NAMALWA (cell line): ENCODE measurements around the gene GAL3ST2.
"Not testable (repeated sequence)": the region's sequence is repeated elsewhere in the genome, so short reads cannot be mapped to it uniquely, and the experiment has no call there.

Experiments used
- DNase-seq: peaks from one replicate; pipeline ENCODE4 v3.0.0-alpha.2; 2015; ENCODE audit warnings: low spot score

Gene GAL3ST2

GRCh38 chr2:241768850-241769249 lies 7.8 kb upstream of the GAL3ST2 start:
- DNase-seq: no peak

- no peak for DNase-seq
These were observed 6.8 kb upstream of the GAL3ST2 start for GRCh38 chr2:241769819-241770184.

- DNase-seq: no peak
These were observed 6.3 kb upstream of the GAL3ST2 start for GRCh38 chr2:241770185-241770935.

GRCh38 chr2:241770936-241771285 lies 5.7 kb upstream of the GAL3ST2 start:
- DNase-seq: no peak

GRCh38 chr2:241771286-241772062 lies 5.1 kb upstream of the GAL3ST2 start:
- DNase-seq: no peak

GRCh38 chr2:241772063-241772499 lies 4.5 kb upstream of the GAL3ST2 start:
- no peak for DNase-seq

- DNase-seq: no peak
These were observed 2.9 kb upstream of the GAL3ST2 start for GRCh38 chr2:241773511-241774418.

- DNase-seq: no peak
These were observed 2.0 kb upstream of the GAL3ST2 start for GRCh38 chr2:241774419-241775222.

GRCh38 chr2:241775223-241776177 lies 1.1 kb upstream of the GAL3ST2 start:
- no peak for DNase-seq

- no peak for DNase-seq
These were observed 606 bp downstream of the GAL3ST2 start for GRCh38 chr2:241777170-241777685.

GRCh38 chr2:241777686-241778627 lies 1.3 kb downstream of the GAL3ST2 start:
- no peak for DNase-seq

- peak; percentile 11 for DNase-seq
These were observed 4.4 kb downstream of the GAL3ST2 start for GRCh38 chr2:241780939-241781569.

GRCh38 chr2:241782053-241782452 lies 5.4 kb downstream of the GAL3ST2 start:
- DNase-seq: not testable (repeated sequence)

- no peak for DNase-seq
These were observed 11.5 kb downstream of the GAL3ST2 start for GRCh38 chr2:241788135-241788534.

- DNase-seq: peak; percentile 11
These were observed 11.9 kb downstream of the GAL3ST2 start for GRCh38 chr2:241788572-241788971.

GRCh38 chr2:241791385-241791784 lies 14.8 kb downstream of the GAL3ST2 start:
- DNase-seq: not testable (repeated sequence)

GRCh38 chr2:241793385-241793784 lies 16.8 kb downstream of the GAL3ST2 start:
- no peak for DNase-seq

- no peak for DNase-seq
These were observed 17.7 kb downstream of the GAL3ST2 start for GRCh38 chr2:241794250-241794823.
